ENCODE results near the gene NUP85.
"Not testable (repeated sequence)": the region's sequence is repeated elsewhere in the genome, so short reads cannot be mapped to it uniquely, and the experiment has no call there.

The NUP85 gene

DNA sequence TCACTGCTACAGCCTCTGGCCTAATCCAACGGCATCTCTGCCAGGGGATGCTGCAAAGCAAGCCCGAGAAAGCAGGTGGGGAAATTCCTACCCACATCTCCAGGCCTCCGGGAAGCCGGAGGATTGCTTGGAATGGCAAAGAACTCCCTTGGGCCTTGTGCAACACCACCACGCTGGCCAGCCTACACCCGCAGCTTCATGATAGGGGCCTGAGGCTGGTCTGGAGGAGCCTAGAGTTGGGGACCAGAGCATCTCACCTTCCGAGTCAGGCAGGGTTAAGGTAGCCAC lies 35.6 kb downstream of the NUP85 start:
- Mint-ChIP-seq H3K27me3 (ENCODE audit: low read depth) (no peaks in the 10 kb centered on the region), H3K4me3 (no peak overlapping the region), H3K36me3 (ENCODE audit: low read depth) (peaks cover 64% of the 10 kb centered on the region), H3K4me1 (ENCODE audit: low read depth) (peaks cover 11% of the 10 kb centered on the region), H3K27ac (no peak overlapping the region), H3K9me3 (no peaks in the 10 kb centered on the region)
- no peak for DNase-seq (ENCODE audit: low spot score)

DNA sequence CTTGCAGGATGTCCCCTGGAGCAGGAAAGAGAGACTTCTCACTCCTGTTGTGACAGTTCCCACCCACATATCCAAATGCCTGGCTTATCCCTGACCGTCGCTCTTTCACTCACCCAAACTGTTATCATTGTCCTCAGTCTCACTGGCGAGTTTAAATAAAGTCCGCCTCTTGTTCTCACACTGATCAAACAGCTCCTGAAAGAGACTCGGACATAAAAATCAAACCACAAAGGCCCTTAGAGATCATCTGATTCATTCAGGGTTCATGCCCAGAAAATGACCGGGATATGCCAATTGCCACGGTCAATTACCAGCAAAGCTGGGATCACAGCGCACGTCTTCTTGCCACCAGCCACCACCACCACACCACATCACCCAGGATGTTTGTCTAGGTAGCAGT lies 36.0 kb downstream of the NUP85 start:
- Mint-ChIP-seq H3K36me3 (ENCODE audit: low read depth) (peaks cover 67% of the 10 kb centered on the region), H3K4me3 (no peak overlapping the region), H3K4me1 (ENCODE audit: low read depth) (peaks cover 11% of the 10 kb centered on the region), H3K27ac (no peak overlapping the region), H3K9me3 (no peaks in the 10 kb centered on the region), H3K27me3 (ENCODE audit: low read depth) (no peaks in the 10 kb centered on the region)
- no peak for DNase-seq (ENCODE audit: low spot score)

DNA sequence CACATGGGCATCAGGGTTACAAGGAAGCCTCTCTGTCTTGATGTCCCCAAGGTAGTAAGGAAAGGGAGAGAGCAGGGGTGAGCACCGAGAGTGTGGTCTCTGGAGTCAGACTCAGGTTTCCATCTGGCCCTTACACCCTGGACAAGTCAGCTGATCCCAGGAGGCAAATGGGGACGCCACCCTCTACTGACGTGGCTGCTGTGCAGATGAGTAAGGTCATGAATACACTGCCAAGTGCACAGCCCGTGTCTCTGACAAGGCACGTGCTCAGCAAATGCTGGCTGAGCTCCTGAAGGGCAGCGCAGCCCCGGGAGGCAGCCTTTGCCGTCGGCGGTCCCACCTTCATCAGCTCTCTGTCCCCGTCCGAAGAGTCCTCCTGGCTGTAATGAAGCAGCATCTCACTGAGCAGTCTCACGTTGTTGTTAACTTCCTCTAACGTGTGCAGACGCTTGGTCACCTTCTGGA lies 36.5 kb downstream of the NUP85 start:
- Mint-ChIP-seq H3K27me3 (ENCODE audit: low read depth) (no peaks in the 10 kb centered on the region), H3K27ac (no peak overlapping the region), H3K36me3 (ENCODE audit: low read depth) (peaks cover 70% of the 10 kb centered on the region), H3K4me1 (ENCODE audit: low read depth) (peaks cover 15% of the 10 kb centered on the region), H3K4me3 (no peak overlapping the region), H3K9me3 (no peaks in the 10 kb centered on the region)
- DNase-seq (ENCODE audit: low spot score), result no peak

GRCh38 chr17:75242461-75243042 lies 37.1 kb downstream of the NUP85 start:
- Mint-ChIP-seq H3K36me3 (ENCODE audit: low read depth) (peaks cover 66% of the 10 kb centered on the region), H3K27ac (no peak overlapping the region), H3K9me3 (no peaks in the 10 kb centered on the region), H3K4me1 (ENCODE audit: low read depth) (peaks cover 17% of the 10 kb centered on the region), H3K4me3 (no peak overlapping the region), H3K27me3 (ENCODE audit: low read depth) (no peaks in the 10 kb centered on the region)
- no peak for DNase-seq (ENCODE audit: low spot score)

DNA sequence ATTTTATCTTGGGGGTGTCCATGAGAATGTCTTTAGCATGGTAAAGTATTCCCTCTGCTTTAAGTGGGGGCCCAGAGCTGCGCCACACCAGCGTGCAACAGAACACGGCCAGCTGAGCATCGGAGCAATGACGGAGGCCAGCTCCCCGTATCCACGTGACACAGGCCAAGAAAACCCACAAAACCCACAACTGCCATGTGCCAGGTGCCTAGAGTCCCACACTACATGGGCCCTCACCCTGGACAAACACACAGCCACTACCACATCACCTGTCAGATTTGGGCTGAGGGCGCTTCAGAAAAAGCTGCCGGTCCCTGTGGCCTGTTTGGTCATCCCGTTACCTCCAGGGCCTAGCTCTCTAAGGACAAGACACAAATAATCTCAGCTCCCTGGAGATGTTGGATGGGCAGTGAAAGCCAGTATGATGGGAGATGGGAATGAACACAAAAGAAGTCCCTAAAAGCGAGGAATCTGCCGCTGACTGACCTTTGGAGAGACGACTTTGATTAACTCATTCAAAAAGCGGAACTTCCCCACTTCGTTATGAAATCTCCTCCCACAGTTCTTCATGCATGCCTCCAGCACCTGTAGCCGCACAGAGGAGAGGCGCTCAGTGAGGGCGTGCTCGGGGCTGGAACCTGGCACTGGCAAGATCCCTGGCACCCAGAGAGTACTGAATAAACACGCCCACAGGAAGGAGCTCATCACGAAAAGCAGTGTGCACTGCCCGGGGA lies 38.8 kb downstream of the NUP85 start:
- DNase-seq (ENCODE audit: low spot score), result no peak
- Mint-ChIP-seq H3K4me1 (ENCODE audit: low read depth) (peaks cover 13% of the 10 kb centered on the region), H3K4me3 (no peak overlapping the region), H3K27ac (peak overlapping the region; percentile 4), H3K9me3 (no peaks in the 10 kb centered on the region), H3K27me3 (ENCODE audit: low read depth) (no peaks in the 10 kb centered on the region), H3K36me3 (ENCODE audit: low read depth) (peaks cover 52% of the 10 kb centered on the region)

DNA sequence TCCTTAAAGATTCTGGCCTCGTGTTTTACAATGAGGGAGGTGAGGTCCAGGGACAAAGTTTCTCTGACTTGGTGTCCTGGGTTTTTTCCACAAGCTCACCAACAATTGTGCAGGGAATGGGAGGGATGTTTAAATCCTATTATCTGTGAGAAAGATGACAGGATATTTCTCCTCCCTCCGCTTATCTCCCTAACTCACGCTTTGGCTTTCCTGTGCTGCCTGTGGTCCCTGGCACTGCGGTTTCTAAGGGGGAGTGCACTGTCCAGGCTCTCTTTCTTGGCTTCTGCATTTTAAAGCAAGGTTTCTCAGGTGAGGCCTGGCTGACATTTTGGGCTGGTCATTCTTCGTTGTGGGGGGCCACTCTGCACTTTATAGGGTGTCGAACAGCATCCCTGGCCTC lies 39.5 kb downstream of the NUP85 start:
- Mint-ChIP-seq H3K36me3 (ENCODE audit: low read depth) (peaks cover 50% of the 10 kb centered on the region), H3K27me3 (ENCODE audit: low read depth) (no peaks in the 10 kb centered on the region), H3K4me1 (ENCODE audit: low read depth) (peaks cover 20% of the 10 kb centered on the region), H3K4me3 (no peak overlapping the region), H3K9me3 (no peaks in the 10 kb centered on the region), H3K27ac (no peak overlapping the region)
- no peak for DNase-seq (ENCODE audit: low spot score)

GRCh38 chr17:75246404-75246803 lies 40.9 kb downstream of the NUP85 start:
- H3K9me3 Mint-ChIP-seq, result no peaks in the 10 kb centered on the region
- DNase-seq (ENCODE audit: low spot score), result no peak
- no peak overlapping the region for H3K4me3 Mint-ChIP-seq
- no peak overlapping the region for H3K27ac Mint-ChIP-seq
- H3K27me3 Mint-ChIP-seq (ENCODE audit: low read depth), result no peaks in the 10 kb centered on the region
- peaks cover 43% of the 10 kb centered on the region for H3K36me3 Mint-ChIP-seq (ENCODE audit: low read depth)
- H3K4me1 Mint-ChIP-seq (ENCODE audit: low read depth), result peaks cover 30% of the 10 kb centered on the region

DNA sequence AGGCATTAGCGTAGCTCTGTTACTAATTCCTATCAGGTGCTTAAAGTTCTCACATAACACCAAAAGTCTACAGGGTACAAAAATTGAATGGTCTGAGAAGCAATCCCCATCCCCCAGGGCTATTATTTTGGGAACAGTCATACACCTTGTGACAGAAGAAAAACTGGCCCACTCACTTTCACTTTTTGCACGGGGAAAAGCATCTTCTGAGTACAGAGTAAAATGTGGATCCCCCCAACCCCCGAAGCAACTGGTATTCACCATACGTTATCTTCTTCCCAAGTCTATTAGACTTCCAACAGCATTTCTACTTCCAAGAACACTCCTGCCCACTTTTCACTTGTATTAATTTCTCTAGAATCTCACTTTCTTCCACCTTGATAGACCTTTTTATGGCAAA lies 44.1 kb downstream of the NUP85 start:
- peak overlapping the region; percentile 79 for H3K4me3 Mint-ChIP-seq
- no peak for DNase-seq (ENCODE audit: low spot score)
- peaks cover 32% of the 10 kb centered on the region for H3K4me1 Mint-ChIP-seq (ENCODE audit: low read depth)
- H3K36me3 Mint-ChIP-seq (ENCODE audit: low read depth), result peaks cover 19% of the 10 kb centered on the region
- H3K27ac Mint-ChIP-seq, result peak overlapping the region; percentile 95
- no peaks in the 10 kb centered on the region for H3K27me3 Mint-ChIP-seq (ENCODE audit: low read depth)
- no peaks in the 10 kb centered on the region for H3K9me3 Mint-ChIP-seq

DNA sequence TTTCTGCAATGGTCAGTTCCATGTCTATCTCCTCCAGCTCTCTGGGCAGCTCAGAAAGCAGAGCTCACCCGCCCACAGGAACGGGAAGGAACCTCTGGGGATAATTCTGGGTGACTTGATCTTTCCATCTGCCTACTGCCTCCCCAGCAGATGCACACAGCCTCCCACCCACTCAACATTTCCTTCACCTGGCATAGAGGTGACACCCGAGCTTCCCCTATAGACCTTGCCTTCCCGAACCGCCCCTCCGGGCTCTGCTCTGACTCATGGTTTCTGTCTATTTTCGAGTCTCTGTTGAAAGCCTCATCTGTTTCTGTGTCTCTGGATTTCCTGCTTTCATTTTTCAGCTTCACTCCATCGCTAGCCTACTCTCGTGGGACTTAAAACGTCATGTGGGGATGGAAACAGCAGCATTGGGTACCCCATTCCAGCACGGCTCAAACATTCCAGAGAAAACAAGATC lies 44.6 kb downstream of the NUP85 start:
- Mint-ChIP-seq H3K36me3 (ENCODE audit: low read depth) (peaks cover 17% of the 10 kb centered on the region), H3K27me3 (ENCODE audit: low read depth) (no peaks in the 10 kb centered on the region), H3K27ac (peak overlapping the region; percentile 95), H3K4me1 (ENCODE audit: low read depth) (peaks cover 31% of the 10 kb centered on the region), H3K9me3 (no peaks in the 10 kb centered on the region), H3K4me3 (peak overlapping the region; percentile 79)
- DNase-seq (ENCODE audit: low spot score), result peak; percentile 85

GRCh38 chr17:75252039-75252816 lies 46.7 kb downstream of the NUP85 start:
- H3K27ac Mint-ChIP-seq, result peak overlapping the region; percentile 58
- H3K4me1 Mint-ChIP-seq (ENCODE audit: low read depth), result peaks cover 34% of the 10 kb centered on the region
- peaks cover 3% of the 10 kb centered on the region for H3K36me3 Mint-ChIP-seq (ENCODE audit: low read depth)
- no peak for DNase-seq (ENCODE audit: low spot score)
- no peaks in the 10 kb centered on the region for H3K9me3 Mint-ChIP-seq
- H3K4me3 Mint-ChIP-seq, result no peak overlapping the region
- H3K27me3 Mint-ChIP-seq (ENCODE audit: low read depth), result no peaks in the 10 kb centered on the region

GRCh38 chr17:75255954-75256698 lies 50.6 kb downstream of the NUP85 start:
- H3K4me3 Mint-ChIP-seq; H3K36me3 Mint-ChIP-seq (ENCODE audit: low read depth); H3K27me3 Mint-ChIP-seq (ENCODE audit: low read depth); H3K9me3 Mint-ChIP-seq; DNase-seq (ENCODE audit: low spot score): not testable (repeated sequence)
- peaks cover 44% of the 10 kb centered on the region for H3K4me1 Mint-ChIP-seq (ENCODE audit: low read depth)
- H3K27ac Mint-ChIP-seq, result peak overlapping the region; percentile 38

- not testable (repeated sequence) for H3K9me3 Mint-ChIP-seq; H3K27me3 Mint-ChIP-seq (ENCODE audit: low read depth); DNase-seq (ENCODE audit: low spot score); H3K36me3 Mint-ChIP-seq (ENCODE audit: low read depth); H3K4me3 Mint-ChIP-seq
- Mint-ChIP-seq H3K4me1 (ENCODE audit: low read depth) (peaks cover 41% of the 10 kb centered on the region), H3K27ac (peak overlapping the region; percentile 17)
Observed at GRCh38 chr17:75257228-75257627, 51.7 kb downstream of the NUP85 start.

DNA sequence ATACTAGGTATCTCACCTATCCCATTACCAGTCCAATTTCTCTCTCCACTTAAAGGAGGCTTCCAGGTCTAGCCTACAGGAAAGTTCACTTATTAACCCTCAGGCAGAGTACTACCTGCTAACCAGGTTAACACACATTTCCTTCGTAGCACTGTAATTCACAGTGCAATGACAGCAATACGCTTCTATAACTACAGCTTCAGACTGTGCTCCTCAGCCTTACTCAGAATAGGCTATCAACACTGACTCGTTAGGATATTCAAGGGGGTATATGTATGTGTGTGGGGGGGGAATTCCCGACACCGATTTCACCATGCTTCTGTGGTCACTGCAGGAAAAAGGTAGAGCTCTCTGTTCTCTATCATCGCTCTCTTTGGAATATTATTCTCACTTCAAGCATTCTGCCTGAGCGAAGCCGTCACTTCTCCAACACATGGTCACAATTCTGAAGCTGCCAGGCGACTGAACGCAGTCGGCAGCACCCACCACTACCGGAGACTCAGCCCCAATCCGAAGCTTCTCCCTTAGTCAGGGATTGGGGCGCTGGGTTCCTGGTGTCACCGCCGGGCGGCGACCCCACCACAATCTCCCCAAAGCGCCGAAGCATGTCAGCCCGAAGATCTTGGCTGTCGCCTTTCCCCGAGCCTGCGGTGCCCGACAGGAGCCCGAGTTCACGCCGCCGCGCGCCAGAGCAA lies 55.3 kb downstream of the NUP85 start:
- peaks cover 43% of the 10 kb centered on the region for H3K4me1 Mint-ChIP-seq (ENCODE audit: low read depth)
- DNase-seq (ENCODE audit: low spot score), result peak; percentile 45
- peak overlapping the region; percentile 98 for H3K4me3 Mint-ChIP-seq
- no peaks in the 10 kb centered on the region for H3K9me3 Mint-ChIP-seq
- peaks cover 24% of the 10 kb centered on the region for H3K36me3 Mint-ChIP-seq (ENCODE audit: low read depth)
- no peaks in the 10 kb centered on the region for H3K27me3 Mint-ChIP-seq (ENCODE audit: low read depth)
- peak overlapping the region; percentile 99 for H3K27ac Mint-ChIP-seq
